NAMALWA (cell line): ENCODE measurements around the gene FASTKD2.

ENCODE experiments used
- DNase-seq: peaks from one replicate; pipeline ENCODE4 v3.0.0-alpha.2; 2015; ENCODE audit warnings: low spot score

FASTKD2 gene

GRCh38 chr2:206837775-206838174 is 72.4 kb downstream of the FASTKD2 start:
- no peak for DNase-seq

- no peak for DNase-seq
Observed at GRCh38 chr2:206838690-206839089, 73.3 kb downstream of the FASTKD2 start.

- DNase-seq: no peak
Observed at GRCh38 chr2:206840999-206841398, 75.6 kb downstream of the FASTKD2 start.
